ENCODE data around the gene MS4A4E.

DNA sequence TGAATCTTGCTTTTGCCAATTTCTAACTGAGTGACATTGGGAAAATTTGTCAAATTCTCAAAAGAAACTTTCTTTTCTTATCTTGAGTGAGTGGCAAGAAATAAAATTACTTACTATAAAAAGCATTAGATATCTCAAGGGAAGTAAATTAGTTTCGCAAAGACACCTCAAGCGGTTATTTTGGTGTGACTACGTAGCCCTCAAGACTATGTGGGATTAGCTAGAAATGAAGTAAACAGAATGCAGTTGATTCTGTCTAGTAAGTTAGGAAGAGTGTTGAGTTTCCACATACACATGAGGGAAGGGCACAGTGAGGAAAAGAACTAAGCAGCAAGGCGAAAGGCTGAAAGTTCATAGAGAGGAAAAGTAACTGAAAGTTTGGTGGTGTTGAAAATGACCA is 31.7 kb downstream of the MS4A4E start:
- TF ChIP-seq ZNF274 (IDR thresholded peaks at IDR 0.05; ENCODE audit: low read depth, low read length) (no peak), YY1 (IDR thresholded peaks at IDR 0.05; ENCODE audit: insufficient read depth, insufficient read length) (no peak), SUZ12 (IDR thresholded peaks at IDR 0.05; ENCODE audit: extremely low read depth, insufficient read depth, insufficient read length) (no peak)
